GM19395 (cell line): ENCODE measurements around the gene ZNF467.

Source experiments
- ATAC-seq: cut with Tn5 transposase; IDR thresholded peaks from one replicate; pipeline ENCODE4 v1.9.1; 2021; ENCODE audit warnings: mild to moderate bottlenecking, moderate library complexity; ENCODE audit not compliant: unreplicated experiment

The ZNF467 gene

DNA sequence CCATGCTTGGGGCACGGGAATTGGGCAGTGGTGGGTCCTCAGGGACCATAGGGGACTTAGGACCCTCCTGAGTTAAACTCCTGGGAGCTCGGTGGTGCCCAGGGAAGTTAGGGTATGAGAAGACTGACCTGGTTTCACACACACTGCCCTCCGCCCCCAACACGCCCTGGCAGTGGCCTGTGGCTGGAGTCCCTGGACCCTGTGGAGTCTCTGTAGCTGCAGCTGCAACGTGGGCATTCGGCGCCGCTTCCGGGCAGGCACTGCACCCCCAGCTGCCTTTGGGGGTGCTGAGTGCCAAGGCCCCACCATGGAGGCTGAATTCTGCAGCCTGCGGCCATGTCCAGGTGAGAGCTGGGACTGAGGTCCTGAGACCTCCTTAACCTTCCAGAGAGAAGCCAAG lies 34.9 kb upstream of the ZNF467 start:
- ATAC-seq, result no peak

DNA sequence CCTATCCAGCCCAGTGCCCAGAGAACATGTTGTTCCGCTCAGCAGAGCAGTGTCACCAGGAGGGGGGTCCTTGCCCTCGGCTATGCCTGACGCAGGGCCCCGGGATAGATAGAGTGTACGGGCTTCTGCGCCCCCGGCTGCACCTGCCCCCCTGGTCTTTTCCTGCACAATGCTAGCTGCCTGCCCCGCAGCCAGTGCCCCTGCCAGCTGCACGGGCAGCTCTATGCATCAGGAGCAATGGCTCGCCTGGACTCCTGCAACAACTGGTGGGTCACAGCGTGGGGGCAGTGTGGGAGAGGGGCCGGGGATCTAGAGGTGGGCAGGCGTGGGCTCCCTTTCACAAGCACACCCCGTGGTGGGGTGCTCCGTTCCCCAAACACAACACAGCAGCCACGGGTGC lies 33.3 kb upstream of the ZNF467 start:
- no peak for ATAC-seq

DNA sequence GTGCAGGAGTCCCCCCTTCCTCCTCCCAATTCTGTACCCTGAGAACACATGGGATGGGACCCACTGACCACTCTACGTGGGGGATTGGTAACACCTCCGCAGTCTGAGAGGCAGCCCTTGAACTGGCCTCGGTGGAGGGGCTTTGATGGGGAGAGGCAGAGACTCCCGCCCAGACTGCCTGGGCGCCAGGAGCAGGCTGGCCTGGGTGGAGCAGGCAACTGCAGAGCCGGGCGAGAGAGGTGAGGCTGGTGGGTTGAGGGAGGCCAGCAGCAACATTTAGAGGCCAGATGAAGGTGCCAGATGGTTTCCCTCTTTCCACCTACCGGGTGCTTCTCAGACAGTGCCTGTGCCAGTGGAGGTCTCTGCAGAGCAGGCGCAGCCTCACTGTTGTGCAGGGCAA lies 30.7 kb upstream of the ZNF467 start:
- no peak for ATAC-seq

DNA sequence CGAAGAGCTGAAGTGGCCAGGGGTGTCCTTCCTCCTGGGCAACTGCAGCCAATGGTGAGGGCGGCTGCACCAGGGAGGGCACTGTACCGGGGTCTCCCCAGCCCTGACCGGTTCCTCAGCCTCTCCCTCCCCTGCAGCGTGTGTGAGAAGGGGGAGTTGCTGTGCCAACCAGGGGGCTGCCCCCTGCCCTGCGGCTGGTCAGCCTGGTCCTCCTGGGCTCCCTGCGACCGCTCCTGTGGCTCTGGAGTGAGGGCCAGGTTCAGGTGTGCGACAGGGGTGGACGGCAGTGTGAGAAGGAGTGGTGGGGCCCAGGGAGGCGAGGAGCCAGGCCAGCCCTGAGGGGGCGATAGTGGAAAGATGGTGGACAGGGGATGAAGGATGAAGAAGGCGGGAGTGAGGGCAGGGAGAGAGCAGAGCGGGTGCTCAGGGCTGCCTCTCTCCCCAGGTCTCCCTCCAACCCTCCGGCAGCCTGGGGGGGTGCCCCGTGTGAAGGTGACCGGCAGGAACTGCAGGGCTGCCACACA lies 30.2 kb upstream of the ZNF467 start:
- no peak for ATAC-seq

DNA sequence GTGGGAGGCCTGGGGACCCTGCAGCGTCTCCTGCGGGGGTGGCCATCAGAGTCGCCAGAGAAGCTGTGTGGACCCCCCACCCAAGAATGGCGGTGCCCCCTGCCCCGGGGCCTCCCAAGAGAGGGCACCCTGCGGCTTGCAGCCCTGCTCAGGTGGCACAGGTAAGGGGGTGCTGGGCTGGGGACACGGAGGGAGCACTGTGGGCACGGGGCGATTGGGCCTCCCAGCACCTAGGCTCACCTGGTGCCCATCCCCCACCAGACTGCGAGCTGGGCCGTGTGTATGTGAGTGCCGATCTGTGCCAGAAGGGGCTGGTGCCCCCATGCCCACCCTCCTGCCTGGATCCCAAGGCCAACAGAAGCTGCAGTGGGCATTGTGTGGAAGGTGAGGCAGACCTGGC lies 29.6 kb upstream of the ZNF467 start:
- no peak for ATAC-seq

DNA sequence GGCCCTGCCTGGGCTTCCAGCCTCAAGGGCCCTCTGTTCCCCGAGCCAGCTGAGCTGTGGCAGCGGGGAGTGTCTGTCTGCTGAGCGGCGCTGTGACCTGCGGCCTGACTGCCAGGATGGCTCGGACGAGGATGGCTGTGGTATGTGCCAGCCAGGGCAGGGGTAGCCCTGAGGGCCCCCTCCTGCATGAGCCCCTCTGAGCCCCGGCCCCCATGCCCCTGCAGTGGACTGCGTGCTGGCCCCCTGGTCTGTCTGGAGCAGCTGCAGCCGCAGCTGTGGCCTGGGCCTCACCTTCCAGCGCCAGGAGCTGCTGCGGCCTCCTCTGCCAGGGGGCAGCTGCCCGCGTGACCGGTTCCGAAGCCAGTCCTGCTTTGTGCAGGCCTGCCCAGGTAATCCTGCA lies 28.4 kb upstream of the ZNF467 start:
- ATAC-seq, result no peak

DNA sequence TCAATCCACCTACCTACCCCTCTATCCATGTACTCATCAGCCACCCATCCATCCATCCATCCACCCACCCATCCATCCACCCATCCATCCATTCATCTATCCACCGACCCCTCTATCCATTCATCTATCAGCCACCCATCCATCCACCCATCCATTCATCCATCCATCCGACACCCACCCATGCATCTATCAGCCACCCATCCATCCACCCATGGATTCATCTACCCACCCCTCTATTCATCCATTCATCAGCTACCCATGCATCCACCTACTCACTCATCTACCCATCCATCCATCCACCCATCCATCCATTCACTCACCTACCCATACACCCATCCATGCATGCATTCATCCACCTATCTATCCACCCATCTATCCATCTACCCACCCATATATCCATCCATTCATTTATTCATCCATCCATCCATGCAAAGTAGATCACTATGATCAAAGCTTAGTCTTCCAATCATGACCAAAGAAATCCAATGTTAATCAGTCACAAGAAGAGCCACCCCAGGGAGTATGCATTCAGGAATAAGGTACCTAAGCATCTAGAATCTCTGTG lies 27.7 kb upstream of the ZNF467 start:
- no peak for ATAC-seq

DNA sequence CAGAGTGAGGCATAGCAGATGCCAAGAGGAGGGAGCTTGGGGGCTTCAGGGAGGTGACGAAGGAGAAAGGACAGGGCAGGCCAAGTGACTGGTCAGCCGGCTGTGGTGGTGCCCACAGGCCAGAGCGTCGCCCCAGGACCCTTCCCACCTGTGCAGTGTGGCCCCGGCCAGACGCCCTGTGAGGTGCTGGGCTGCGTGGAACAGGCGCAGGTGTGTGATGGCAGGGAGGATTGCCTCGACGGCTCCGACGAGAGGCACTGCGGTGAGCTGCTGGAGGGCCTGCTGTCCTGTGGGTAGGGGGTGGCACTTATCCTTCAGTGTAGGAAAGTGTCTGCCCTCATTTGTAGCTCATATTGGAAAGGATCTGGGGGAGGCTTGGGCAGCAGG lies 26.8 kb upstream of the ZNF467 start:
- no peak for ATAC-seq

DNA sequence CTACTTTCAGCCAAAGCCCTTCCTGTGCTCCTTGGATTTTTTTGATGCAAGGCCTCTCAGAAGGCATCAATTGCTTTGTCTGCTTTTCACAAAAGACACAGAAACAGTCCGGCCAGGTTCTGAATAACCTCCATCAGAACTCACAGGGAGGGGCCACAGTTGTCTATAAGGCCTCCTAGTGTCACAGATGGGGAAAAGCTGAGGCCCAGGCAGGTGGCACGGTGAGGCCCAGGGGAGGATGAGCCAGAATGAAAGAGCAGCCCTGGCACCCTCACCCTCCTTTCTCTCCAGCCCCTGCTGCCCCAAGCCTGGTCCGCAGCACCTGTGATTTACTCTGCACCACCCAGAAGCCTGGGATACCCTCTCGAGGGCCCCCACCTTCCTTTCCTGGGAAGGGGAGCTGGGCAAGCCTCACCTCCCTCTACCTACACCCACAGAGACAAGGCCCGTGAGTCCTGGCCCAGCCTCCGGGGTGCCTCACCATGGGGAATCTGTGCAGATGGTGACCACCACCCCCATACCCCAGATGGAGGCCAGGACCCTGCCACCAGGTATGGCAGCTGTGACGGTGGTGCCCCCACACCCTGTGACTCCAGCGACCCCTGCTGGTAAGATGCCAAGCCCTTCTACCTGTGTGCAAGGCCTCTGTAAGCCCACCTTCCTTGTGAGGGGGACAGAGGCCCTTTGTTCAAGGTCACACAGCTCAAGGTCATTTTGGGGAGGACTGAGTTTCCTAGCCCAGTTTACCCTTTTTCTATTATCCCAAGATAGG lies 26.2 kb upstream of the ZNF467 start:
- ATAC-seq, result no peak

DNA sequence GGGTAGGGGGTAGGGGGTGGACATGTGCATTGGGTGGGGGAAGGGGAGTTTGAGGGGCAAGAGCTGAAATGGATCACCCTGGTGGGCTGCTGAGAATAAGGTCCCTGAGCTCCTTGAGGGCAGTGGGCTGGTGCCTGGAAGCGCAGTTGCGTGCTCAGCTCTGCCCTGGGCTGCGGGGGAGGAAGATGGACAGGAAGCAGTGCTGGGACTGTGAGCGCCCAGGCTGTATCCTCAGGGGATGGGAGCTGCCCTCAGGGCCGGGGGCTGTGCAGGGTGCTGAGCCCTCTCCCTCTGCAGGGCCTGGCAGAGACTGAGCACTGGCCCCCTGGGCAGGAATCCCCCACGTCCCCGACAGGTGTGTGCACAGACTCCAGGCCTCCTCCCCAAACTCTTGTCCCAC lies 24.4 kb upstream of the ZNF467 start:
- no peak for ATAC-seq

DNA sequence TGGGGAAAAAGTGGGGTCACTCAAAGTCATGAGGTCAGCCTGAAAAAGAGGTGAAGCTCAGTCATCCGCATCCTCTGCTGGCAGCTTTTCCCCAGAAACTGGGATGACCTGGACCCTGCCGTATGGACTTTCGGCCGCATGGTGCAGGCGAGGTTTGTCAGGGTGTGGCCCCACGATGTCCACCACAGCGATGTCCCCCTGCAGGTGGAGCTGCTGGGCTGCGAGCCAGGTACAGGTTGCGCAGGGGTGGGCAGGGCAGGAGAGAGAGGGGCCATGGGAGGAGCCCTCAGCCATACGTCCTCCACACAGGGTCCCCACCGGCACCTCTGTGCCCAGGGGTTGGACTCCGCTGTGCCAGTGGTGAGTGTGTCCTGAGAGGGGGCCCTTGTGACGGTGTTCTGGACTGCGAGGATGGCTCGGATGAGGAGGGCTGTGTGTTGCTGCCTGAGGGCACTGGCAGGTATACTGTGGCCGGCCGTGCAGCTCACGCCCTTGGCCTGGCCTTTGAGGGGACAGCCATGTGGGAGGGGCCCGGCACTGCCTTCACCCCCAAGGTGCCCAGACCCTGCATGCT lies 23.0 kb upstream of the ZNF467 start:
- ATAC-seq, result no peak

DNA sequence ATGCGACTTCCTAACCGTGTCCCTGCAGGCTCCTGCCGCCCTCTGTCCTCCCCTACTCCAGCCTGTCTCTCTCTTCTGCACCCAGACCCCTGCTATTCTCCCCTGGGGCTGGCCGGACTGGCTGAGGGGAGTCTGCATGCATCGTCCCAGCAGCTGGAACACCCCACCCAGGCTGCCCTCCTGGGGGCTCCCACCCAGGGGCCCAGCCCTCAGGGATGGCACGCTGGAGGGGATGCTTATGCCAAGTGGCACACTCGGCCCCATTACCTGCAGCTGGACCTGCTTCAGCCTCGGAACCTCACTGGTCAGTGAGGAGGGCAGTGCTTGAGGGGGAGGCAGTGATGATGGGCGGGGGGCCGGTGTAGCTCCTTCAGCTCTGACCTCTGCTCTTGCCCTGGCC lies 21.7 kb upstream of the ZNF467 start:
- no peak for ATAC-seq

DNA sequence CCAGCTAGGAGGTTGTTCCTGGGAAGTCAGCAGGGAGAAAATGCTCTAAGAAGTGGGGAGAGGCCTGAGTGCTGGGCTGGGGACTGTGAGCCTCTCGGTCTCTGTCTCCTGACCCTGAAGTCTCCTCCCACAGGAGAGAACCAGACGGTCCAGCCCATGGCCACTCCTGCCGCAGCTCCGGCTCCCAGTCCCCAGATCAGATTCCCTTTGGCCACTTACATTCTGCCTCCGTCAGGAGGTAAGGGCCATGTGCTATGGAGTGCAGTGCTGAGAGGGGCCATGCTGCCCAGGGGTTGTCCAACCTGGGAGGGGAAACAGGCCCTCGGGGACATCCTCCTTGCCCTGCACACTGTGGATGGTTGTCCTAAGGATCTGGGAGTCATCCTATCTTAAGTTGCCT lies 21.3 kb upstream of the ZNF467 start:
- ATAC-seq, result no peak

DNA sequence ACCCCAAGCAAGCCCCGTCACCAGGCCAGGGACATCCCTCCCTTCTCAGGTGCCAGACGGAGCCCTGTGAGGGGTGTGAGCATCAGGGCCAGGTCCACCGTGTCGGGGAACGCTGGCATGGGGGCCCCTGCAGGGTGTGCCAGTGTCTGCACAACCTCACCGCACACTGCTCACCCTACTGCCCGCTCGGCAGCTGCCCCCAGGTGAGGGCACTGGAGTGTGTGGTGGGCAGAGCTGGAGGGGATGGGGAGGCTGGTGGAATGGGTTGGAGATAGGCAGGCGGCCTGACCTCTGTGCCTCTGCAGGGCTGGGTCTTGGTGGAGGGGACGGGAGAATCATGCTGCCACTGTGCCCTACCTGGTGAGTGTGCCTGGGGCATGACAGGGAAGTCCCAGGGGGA lies 19.9 kb upstream of the ZNF467 start:
- no peak for ATAC-seq

DNA sequence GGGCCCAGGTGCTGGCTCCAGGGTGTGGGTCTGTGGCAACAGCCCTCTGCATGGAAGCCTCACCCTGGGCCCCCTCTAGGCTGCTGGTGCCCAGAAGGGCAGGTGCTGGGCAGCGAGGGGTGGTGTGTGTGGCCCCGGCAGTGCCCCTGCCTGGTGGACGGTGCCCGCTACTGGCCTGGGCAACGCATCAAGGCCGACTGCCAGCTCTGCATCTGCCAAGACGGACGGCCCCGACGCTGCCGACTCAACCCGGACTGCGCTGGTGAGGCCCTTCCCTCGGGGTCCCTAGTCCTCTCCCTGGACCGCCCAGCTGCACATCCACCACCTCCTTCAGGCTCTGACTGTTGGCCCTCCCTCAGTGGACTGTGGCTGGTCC lies 18.8 kb upstream of the ZNF467 start:
- no peak for ATAC-seq

DNA sequence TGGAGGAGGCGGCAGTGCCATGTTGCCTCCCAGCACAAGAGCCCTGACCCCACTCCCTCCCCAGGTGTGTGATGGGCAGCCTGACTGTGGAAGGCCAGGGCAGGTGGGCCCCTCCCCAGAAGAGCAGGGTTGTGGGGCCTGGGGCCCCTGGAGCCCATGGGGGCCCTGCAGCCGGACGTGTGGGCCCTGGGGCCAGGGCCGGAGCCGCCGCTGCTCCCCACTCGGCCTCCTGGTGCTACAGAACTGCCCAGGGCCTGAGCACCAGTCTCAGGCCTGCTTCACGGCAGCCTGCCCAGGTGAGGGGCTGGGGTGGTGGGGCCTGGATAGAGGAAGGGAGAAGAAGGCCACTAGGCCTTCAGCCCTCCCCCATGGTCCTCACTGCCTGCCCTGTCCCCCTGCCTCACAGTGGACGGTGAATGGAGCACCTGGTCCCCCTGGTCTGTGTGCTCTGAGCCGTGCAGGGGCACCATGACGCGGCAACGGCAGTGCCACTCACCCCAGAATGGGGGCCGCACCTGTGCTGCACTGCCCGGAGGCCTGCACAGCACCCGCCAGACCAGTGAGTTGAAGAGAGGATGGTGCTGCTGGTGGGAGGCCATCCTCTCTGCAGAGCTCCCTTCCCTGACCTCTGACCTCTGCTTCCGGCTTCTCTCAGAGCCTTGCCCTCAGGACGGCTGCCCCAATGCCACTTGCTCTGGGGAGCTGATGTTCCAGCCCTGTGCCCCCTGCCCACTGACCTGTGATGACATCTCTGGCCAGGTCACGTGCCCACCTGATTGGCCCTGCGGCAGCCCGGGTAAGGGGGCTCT lies 18.2 kb upstream of the ZNF467 start:
- ATAC-seq, result no peak

DNA sequence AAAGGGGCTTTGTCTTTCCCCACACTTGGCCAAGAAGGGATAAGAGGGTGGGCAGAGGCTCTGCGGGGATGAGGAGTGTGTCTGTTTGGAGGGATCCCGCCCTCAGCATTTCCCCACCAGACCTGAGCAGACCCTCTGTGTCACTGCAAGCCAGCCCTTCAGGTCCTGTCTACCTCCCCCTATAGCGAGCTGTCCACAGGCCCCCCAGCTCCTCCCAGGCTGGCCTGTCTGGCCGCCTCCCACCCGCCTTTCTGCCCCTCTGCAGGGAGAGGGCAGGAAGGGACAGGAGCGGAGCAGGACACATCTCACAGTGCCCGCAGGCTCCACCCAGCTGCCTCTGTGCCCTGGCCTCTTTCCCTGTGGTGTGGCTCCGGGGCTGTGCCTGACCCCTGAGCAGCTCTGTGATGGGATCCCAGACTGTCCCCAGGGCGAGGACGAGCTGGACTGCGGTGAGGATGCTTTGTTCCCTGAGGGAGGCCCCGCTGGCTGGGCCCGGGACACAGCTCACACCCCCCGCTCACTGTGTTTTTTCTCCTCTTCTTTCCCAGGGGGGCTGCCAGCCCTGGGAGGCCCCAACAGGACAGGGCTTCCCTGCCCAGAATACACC lies 17.5 kb upstream of the ZNF467 start:
- ATAC-seq, result no peak

DNA sequence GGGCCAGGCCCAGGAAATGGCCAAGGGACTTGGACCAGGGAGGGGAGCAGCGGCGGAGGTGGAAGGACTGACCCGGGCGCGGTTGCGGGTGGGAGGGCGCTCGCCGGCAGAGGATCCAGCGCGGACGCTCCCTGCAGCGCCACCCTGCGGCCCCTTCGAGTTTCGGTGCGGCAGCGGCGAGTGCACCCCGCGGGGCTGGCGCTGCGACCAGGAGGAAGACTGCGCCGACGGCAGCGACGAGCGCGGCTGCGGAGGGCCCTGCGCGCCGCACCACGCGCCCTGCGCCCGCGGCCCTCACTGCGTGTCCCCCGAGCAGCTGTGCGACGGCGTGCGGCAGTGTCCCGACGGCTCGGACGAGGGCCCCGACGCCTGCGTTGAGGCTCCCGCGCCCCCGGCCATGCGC lies 16.8 kb upstream of the ZNF467 start:
- ATAC-seq, result no peak

DNA sequence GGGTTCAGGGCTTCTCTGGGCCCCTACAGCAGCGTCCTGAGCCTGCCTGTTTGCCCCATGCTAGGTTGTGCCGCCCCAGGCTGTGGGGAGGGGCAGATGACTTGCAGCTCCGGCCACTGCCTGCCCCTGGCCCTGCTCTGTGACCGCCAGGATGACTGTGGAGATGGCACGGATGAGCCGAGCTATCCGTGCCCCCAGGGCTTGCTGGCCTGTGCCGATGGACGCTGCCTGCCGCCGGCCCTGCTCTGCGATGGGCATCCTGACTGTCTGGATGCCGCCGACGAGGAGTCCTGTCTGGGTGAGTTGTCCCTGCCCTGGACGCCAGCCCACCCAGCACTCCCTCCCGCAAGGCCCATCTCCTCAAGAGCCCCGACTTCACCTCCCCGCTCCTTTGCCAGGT lies 15.7 kb upstream of the ZNF467 start:
- ATAC-seq, result no peak

DNA sequence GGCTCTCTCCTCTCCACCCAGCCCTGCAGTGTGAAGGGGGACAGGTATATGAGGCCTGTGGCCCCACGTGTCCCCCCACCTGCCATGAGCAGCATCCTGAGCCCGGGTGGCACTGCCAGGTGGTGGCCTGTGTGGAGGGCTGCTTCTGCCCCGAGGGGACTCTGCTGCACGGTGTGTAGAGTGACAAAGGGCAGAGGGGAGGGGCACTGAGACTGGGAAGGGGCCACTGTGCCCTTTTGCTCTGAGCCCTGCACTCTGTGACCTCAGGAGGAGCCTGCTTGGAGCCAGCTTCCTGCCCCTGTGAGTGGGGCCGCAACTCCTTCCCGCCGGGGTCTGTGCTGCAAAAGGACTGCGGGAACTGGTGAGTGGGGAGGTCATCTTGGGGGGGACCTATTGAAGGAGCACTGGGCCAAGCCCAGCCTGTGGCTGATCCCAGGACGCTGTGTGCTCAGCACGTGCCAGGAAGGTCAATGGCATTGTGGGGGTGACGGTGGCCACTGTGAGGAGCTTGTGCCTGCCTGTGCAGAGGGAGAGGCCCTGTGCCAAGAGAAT lies 15.0 kb upstream of the ZNF467 start:
- ATAC-seq, result no peak
